ENCODE results near the gene RTN1. TPM values are rescaled to one million over a fixed set of nuclear protein-coding genes. Genes with fewer than 3 reads are reported as not detected.

Gene RTN1
- total and polyA plus RNA-seq, 2 of the 8 experiments (the other 6 are each of a cell fraction or from before 2014, with no cell fraction given): 2.8 to 4.9 TPM

GRCh38 chr14:59782760-59783159 is 87.8 kb downstream of the RTN1 start:
- no peak overlapping the region for H2BK5ac ChIP-seq (ENCODE audit: low read depth, low read length)
- H3K9ac ChIP-seq (replicated peaks in 1 of 4; ENCODE audit: extremely low read depth in 1 of 4, low read depth in 3 of 4, low read length in 3 of 4): no peak overlapping the region
- H2AFZ ChIP-seq (ENCODE audit: low read length): no peak overlapping the region
- H2BK12ac ChIP-seq (ENCODE audit: low read depth, low read length): no peak overlapping the region
- no peaks in the 10 kb centered on the region for H3K23me2 ChIP-seq (ENCODE audit: low read depth, low read length)
- no peak overlapping the region for H3K4me3 ChIP-seq (ENCODE audit: extremely low read depth in 1 of 4, insufficient read depth in 2 of 4, low read depth in 3 of 4, low read length in 4 of 4)
- H3K4ac ChIP-seq (replicated peaks; ENCODE audit: insufficient read length, low read depth, low read length): no peak overlapping the region
- no peaks in the 10 kb centered on the region for H3K79me2 ChIP-seq (ENCODE audit: control insufficient read depth in 1 of 2, insufficient read depth in 2 of 2, low read length in 2 of 2)
- H2BK15ac ChIP-seq (ENCODE audit: low read length): no peak overlapping the region
- DNase-seq (ENCODE audit: low read depth in 1 of 2, low spot score in 2 of 2) (no peak), FAIRE-seq (no peak)
- no peak overlapping the region for H3K14ac ChIP-seq (ENCODE audit: insufficient read length)
- no peak overlapping the region for H2BK20ac ChIP-seq (ENCODE audit: low read length)
- no peak overlapping the region for H3K56ac ChIP-seq (replicated peaks; ENCODE audit: insufficient read length, low read depth, low read length)
- H3K9me3 ChIP-seq (ENCODE audit: insufficient read depth in 2 of 2, low read depth in 1 of 2, low read length in 1 of 2): no peaks in the 10 kb centered on the region
- no peak overlapping the region for H3K27ac ChIP-seq (ENCODE audit: low read depth, low read length)
- no peak for TF ChIP-seq CEBPB (IDR thresholded peaks at IDR 0.05; ENCODE audit: low read depth, low read length)
- TF ChIP-seq NRF1 (IDR thresholded peaks at IDR 0.05; ENCODE audit: low read depth, low read length): no peak
- no peak for TF ChIP-seq KDM4A (IDR thresholded peaks at IDR 0.05; ENCODE audit: low read depth, low read length, severe bottlenecking)
- no peak for TF ChIP-seq SP1 (IDR thresholded peaks at IDR 0.05; ENCODE audit: low read depth, low read length)
- TF ChIP-seq CBX5 (IDR thresholded peaks at IDR 0.05; ENCODE audit: low read depth, low read length): no peak
- no peak for TF ChIP-seq TAF7 (optimal IDR thresholded peaks at IDR 0.05; ENCODE audit: borderline replicate concordance, low read depth, low read length)
- no peak for TF ChIP-seq CTCF (IDR thresholded peaks at IDR 0.05; ENCODE audit: control extremely low read depth in 1 of 3, insufficient read depth in 1 of 3, low read depth in 1 of 3, low read length in 3 of 3)
- no peak for TF ChIP-seq RNF2 (IDR thresholded peaks at IDR 0.05; ENCODE audit: borderline replicate concordance, low read depth, low read length, missing control alignments, poor library complexity, severe bottlenecking)
- TF ChIP-seq KDM1A (IDR thresholded peaks at IDR 0.05; ENCODE audit: borderline replicate concordance, low read length): no peak
- TF ChIP-seq JUN (IDR thresholded peaks at IDR 0.05; ENCODE audit: low read depth, low read length): no peak
- no peak for TF ChIP-seq RXRA (IDR thresholded peaks at IDR 0.05; ENCODE audit: insufficient read depth, low read depth, low read length)
- no peak overlapping the region for H2AK5ac ChIP-seq (ENCODE audit: low read depth, low read length)
- H2BK120ac ChIP-seq (replicated peaks; ENCODE audit: low read depth, low read length): no peak overlapping the region
- 100% methylated on average over 2 of the region's 2 CpGs; no CpG with 5 or more reads in 1 of the 2 experiments for WGBS, 2 experiments (ENCODE audit: extremely low coverage in 1 of 2, insufficient coverage in 1 of 2, insufficient read length in 1 of 2, insufficient replicate concordance in 2 of 2, low coverage in 1 of 2, low lambda C conversion rate in 2 of 2, missing lambda C conversion rate in 1 of 2)
- no peaks in the 10 kb centered on the region for H3K27me3 ChIP-seq (replicated peaks in 1 of 4; ENCODE audit: control insufficient read depth in 3 of 4, extremely low read depth in 1 of 4, insufficient read depth in 3 of 4, low read length in 3 of 4)
- no peak overlapping the region for H3K23ac ChIP-seq (ENCODE audit: insufficient read length)
- H4K20me1 ChIP-seq (replicated peaks in 1 of 2; ENCODE audit: control insufficient read depth in 1 of 2, insufficient read depth in 2 of 2, low read length in 2 of 2): no peaks in the 10 kb centered on the region
- no peak overlapping the region for H3K18ac ChIP-seq (ENCODE audit: extremely low read depth, low read length)
- H3K79me1 ChIP-seq (ENCODE audit: low read depth, low read length): no peaks in the 10 kb centered on the region
- no peak overlapping the region for H3K4me2 ChIP-seq (ENCODE audit: insufficient read depth in 1 of 2, low read depth in 2 of 2, low read length in 2 of 2)
- ChIA-PET POLR2A (ENCODE audit: partially characterized antibody) (interaction anchor here (1.5 kb wide), 1 partner anchor 12 kb away, joined by 4 read pairs; no protein-coding TSS in a partner anchor), CTCF (ENCODE audit: partially characterized antibody) (interaction anchor here (1.5 kb wide), 1 partner anchor 150 kb away, joined by 3 read pairs; no protein-coding TSS in a partner anchor)
- no peaks in the 10 kb centered on the region for H3K4me1 ChIP-seq (replicated peaks in 1 of 4; ENCODE audit: control insufficient read depth in 3 of 4, insufficient read depth in 4 of 4, low read length in 3 of 4)
- H4K8ac ChIP-seq (ENCODE audit: extremely low read depth, insufficient read depth, low read length): no peak overlapping the region
- H3K36me3 ChIP-seq (ENCODE audit: control insufficient read depth in 2 of 4, insufficient read depth in 4 of 4, low read length in 3 of 4): no peaks in the 10 kb centered on the region
- no peak overlapping the region for H4K5ac ChIP-seq (ENCODE audit: insufficient read length, low read depth, low read length)
- H4K91ac ChIP-seq (replicated peaks; ENCODE audit: insufficient read length, low read length): no peak overlapping the region

Data from H1 (cell line).